Epithelial cell of proximal tubule (primary cell): ENCODE measurements around the gene NMS. TPM values are rescaled to one million over a fixed set of nuclear protein-coding genes. Genes with fewer than 3 reads are reported as not detected.

Experiments
- DNase-seq: peaks from one replicate; pipeline ENCODE4 v3.0.0-alpha.2; 2011; ENCODE audit warnings: low read depth
- H3K4me3 ChIP-seq: 2 replicates; pipeline ENCODE4 v1.5.1; 2011; ENCODE audit warnings: low read depth, mild to moderate bottlenecking, low read length
- total RNA-seq: library from RNA; depleted of rRNA; stranded (reverse); fragments of >200 nt; gene quantifications from 2 replicates; pipeline ENCODE4 v1.2.3, GENCODE V29; 2015
- TF ChIP-seq, protein P1 (sequence below): conservative IDR thresholded peaks from 2 replicates; pipeline ENCODE4 v1.5.1; 2012; ENCODE audit warnings: low read depth, mild to moderate bottlenecking, low read length

Gene NMS
- total RNA-seq, 1 donor from 2014 or later = not detected

DNA sequence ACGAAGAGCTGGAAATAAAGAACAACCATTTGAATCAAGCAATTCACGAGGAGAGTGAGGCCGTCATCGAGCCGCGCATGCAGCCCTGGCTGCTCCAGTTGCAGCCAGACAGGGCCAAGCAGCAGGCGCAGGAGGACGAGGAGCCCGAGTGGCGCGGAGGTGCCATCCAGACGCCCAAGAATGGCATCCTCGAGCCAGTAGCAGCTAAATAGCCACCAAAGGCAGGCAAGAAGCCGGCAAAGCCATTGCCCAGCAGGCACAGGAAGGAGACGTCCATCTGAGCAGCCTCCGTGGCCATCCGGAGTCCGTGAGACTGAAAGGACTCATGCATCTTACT, 43.9 kb upstream of the NMS start:
- H3K4me3 ChIP-seq = no peak overlapping the region
- DNase-seq = no peak
- TF ChIP-seq, protein P1, sequence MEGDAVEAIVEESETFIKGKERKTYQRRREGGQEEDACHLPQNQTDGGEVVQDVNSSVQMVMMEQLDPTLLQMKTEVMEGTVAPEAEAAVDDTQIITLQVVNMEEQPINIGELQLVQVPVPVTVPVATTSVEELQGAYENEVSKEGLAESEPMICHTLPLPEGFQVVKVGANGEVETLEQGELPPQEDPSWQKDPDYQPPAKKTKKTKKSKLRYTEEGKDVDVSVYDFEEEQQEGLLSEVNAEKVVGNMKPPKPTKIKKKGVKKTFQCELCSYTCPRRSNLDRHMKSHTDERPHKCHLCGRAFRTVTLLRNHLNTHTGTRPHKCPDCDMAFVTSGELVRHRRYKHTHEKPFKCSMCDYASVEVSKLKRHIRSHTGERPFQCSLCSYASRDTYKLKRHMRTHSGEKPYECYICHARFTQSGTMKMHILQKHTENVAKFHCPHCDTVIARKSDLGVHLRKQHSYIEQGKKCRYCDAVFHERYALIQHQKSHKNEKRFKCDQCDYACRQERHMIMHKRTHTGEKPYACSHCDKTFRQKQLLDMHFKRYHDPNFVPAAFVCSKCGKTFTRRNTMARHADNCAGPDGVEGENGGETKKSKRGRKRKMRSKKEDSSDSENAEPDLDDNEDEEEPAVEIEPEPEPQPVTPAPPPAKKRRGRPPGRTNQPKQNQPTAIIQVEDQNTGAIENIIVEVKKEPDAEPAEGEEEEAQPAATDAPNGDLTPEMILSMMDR = no peak

DNA sequence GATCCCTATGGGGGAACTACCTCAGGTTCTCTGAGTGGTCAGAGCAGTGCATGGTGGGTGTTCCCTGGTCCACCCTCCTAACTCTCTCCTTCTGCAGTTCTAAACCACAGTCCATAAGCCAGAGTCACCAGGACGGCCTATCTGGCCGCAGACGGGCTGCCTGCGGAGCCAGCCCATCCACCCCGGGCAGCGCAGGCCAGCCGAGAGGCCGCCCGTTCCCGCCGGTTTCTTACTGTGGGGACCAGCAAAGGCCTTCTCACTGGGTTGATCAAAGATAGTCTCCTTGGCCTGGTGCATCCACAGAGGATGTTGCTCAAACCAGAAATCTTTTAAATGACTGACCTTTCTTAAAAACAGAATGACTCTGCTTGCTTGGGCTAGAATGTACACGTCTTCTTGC, 43.2 kb upstream of the NMS start:
- DNase-seq = no peak
- no peak overlapping the region for H3K4me3 ChIP-seq
- TF ChIP-seq, protein P1 = no peak

DNA sequence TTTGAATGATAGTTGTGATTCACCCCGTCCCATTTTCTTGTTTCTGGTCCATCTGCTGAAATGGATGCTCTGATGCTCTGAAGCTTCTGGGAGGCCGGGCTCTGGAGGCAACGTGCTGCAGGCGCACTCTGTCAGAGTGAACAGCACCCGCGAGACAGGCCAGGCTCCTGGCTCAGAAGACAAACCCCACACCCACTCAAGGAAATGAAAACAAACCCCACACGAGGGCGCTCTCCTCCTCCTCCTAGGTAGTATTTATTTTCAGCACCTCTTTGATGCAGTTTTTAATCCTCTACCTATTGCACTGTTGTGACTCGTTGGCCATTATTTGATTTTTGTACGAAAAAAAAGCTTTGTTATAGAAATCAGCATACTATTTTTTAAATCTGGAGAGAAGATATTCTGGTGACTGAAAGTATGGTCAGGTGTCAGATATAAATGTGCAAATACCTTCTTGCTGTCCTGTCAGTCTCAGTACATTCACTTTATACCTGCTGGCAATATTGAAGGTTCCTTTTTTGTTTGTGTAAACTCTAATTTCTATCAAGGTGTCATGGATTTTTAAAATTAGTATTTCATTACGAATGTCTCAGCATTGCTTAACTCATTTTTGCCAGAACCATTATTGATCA, 42.5 kb upstream of the NMS start:
- TF ChIP-seq, protein P1 = peak; percentile 67
- DNase-seq = no peak
- no peak overlapping the region for H3K4me3 ChIP-seq

DNA sequence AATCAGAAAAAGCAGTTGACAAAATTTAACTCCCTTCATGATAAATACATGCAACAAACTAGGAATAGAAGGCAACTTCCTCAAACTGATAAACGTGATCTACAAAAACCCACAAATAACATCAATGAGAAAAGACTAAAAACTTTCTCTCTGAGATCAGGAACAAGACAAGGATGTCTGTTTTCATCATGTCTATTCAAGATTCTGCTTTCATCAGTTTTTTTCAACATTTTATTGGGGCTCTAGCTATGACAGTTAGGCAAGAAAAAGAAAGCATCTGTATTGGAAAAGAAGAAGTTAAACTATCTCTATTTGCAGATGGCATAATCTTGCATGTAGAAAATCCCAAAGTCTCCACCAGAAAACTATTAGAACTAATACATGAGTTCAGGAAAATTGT, 40.6 kb upstream of the NMS start:
- TF ChIP-seq, protein P1 = no peak
- DNase-seq = no peak

DNA sequence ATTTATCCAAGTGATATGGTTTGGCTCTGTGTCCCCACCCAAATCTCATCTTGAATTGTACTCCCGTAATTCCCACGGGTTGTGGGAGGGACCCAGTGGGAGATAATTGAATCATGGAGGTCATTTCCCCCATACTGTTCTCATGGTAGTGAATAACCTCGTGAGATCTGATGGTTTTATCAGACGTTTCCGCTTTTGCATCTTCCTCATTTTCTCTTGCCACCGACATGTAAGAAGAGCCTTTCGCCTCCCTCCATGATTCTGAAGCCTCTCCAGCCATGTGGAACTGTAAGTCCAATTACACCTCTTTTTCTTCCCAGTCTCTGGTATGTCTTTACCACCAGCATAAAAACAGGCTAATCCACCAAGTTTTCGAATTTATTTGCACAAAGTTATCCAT, 32.5 kb upstream of the NMS start:
- DNase-seq = no peak
- TF ChIP-seq, protein P1 = no peak
- H3K4me3 ChIP-seq = no peak overlapping the region

More for the DNA sequence above, 40.6 kb upstream of the NMS start:
- no peak overlapping the region for H3K4me3 ChIP-seq

DNA sequence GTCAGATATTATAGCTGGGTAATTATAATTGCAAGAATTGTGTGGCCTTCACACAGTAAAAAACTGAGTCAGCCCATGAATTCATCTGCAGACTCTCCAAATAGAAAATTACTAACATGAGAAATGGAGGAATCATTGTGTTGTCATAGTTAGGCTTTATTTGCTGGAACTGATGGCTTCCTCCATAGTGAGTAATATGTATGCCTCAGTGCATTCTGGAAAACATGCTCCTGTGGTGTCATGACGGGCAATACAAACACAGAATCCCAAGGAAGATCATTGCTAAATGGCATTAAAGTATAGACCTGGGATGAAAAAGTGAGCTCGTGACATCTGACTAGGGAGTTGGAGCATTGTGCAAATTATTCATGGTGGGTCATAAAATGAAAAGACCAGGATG, 23.6 kb upstream of the NMS start:
- TF ChIP-seq, protein P1 = no peak
- peak; percentile 35 for DNase-seq
- H3K4me3 ChIP-seq = no peak overlapping the region

DNA sequence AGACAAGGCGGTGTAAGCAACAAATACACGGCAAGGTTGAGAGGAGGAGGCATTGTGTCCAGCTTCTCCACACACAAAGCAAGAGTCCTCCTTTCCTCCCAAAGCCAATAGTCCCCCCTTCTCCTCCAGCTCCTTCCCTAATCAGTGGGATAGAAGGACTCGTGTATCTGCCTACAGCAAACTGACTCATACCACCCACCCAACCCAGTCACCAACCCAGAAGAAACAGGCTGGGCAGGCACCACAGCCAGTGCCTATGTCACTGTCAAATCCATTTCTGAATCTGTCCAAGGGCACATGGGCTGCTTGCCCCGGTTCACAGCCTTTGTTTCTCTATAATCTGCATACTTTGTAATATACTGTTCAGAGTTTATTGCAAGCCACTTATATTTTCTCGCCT, 19.2 kb upstream of the NMS start:
- no peak for DNase-seq
- TF ChIP-seq, protein P1 = no peak
- H3K4me3 ChIP-seq = no peak overlapping the region
